AG04450 (cell line): ENCODE data around the gene IGLL5. TPM values are rescaled to one million over a fixed set of nuclear protein-coding genes. Genes with fewer than 3 reads are reported as not detected.

Experiments used
- CTCF ChIA-PET: fragments of 300-600, 350-600 bp; formaldehyde crosslinking; extraction: SDS; loops from one replicate; lab custom pipeline; 2022; ENCODE audit warnings: antibody characterized with exemption, inconsistent platforms; lab: Charles Lee
- POLR2A ChIA-PET: fragments of 350-600 bp; formaldehyde crosslinking; extraction: SDS; loops from one replicate; lab custom pipeline; 2021; ENCODE audit warnings: antibody characterized with exemption, inconsistent platforms; lab: Yijun Ruan, JAX
- DNase-seq: peaks from one replicate; pipeline ENCODE4 v3.0.0-alpha.2; 2011; ENCODE audit warnings: low read depth, low spot score
- H3K27ac ChIP-seq: one replicate; pipeline ENCODE4 v1.5.1; 2012; ENCODE audit warnings: low read depth, low read length, control low read depth
- H3K27me3 ChIP-seq: one replicate; pipeline ENCODE4 v1.6.0; 2012; ENCODE audit warnings: low read length; ENCODE audit not compliant: control insufficient read depth, insufficient read depth
- H3K4me3 ChIP-seq: 2 replicates; pipeline ENCODE4 v1.5.1; 2011; ENCODE audit warnings: mild to moderate bottlenecking, low read depth, low read length, control low read depth
- H3K9me3 ChIP-seq: 2 replicates; pipeline ENCODE4 v1.5.1; 2012; ENCODE audit warnings: low read length; ENCODE audit not compliant: control insufficient read depth, insufficient read depth
- polyA plus RNA-seq: library from polyadenylated mRNA; depleted of rRNA; stranded (reverse); fragments of >200 nt; gene quantifications from 2 replicates; pipeline ENCODE4 v1.2.3, GENCODE V29; 2011
- TF ChIP-seq, protein P1 (sequence below): IDR thresholded peaks from 2 replicates; pipeline ENCODE4 v1.5.1; 2011; ENCODE audit warnings: low read depth, low read length, control low read depth, inconsistent platforms

The IGLL5 gene
- polyA plus RNA-seq, 1 experiment = not detected

- DNase-seq = no peak
- no peak overlapping the region for H3K4me3 ChIP-seq
- H3K27ac ChIP-seq = no peak overlapping the region
- ChIA-PET POLR2A (no interaction called here), CTCF (interaction anchor here (0.7 kb wide), 1 partner anchor 13 kb away, joined by 4 read pairs; no protein-coding TSS in a partner anchor)
- H3K9me3 ChIP-seq = no peaks in the 10 kb centered on the region; the same call in 1 of the 2 replicates
- H3K27me3 ChIP-seq = peaks cover 2% of the 10 kb centered on the region
- TF ChIP-seq, protein P1, sequence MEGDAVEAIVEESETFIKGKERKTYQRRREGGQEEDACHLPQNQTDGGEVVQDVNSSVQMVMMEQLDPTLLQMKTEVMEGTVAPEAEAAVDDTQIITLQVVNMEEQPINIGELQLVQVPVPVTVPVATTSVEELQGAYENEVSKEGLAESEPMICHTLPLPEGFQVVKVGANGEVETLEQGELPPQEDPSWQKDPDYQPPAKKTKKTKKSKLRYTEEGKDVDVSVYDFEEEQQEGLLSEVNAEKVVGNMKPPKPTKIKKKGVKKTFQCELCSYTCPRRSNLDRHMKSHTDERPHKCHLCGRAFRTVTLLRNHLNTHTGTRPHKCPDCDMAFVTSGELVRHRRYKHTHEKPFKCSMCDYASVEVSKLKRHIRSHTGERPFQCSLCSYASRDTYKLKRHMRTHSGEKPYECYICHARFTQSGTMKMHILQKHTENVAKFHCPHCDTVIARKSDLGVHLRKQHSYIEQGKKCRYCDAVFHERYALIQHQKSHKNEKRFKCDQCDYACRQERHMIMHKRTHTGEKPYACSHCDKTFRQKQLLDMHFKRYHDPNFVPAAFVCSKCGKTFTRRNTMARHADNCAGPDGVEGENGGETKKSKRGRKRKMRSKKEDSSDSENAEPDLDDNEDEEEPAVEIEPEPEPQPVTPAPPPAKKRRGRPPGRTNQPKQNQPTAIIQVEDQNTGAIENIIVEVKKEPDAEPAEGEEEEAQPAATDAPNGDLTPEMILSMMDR = no peak
These were observed 42.5 kb downstream of the IGLL5 start for GRCh38 chr22:22930222-22930497.

DNA sequence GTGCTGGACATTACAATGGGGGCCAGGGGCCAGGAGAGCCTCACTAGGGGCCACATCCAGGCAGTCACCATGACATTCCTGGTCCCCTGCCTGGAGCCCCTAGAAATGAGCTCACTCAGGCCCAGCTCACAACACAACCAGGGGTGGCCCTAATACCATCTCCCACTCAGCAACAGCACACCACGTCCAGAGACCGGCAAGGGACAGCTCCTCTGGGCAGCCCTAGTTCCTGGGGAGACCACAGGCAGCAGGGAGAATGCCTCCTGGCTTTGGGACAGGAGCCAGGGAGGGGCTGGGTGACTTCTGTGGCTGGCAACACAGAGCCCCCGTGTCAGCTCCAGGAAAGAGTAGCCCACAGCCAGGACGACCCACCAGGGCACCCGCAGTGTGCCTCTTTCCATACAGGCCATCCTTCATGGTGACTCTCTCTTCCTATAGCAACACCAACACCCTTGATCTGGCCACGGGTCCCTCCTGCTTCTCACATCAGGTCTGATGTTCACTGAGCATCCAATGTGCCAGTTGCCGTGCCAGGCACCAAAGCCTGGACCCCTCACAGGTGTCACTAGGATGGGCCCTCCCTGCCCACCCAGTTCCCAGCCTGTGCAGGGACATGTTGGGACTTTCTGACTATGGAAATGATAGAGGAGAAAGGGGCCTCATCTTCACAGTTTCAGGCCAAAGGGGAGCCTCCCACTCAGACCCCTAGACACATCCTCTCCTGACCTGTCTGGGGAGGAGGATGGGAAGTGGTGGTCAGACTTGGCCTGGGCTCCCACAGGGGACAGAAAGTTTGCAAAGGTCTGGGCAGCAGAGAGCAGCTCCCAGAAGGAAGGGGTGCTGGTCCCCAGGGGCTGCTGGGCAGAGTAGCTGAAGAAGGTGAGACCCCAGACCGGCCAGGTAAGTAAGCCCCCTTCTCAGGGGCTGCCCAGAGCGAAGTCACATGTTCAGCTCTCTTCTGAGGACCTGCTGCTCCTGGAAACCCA, 43.2 kb downstream of the IGLL5 start:
- TF ChIP-seq, protein P1 = no peak
- Histone ChIP-seq H3K27me3 (peaks cover 2% of the 10 kb centered on the region), H3K27ac (no peak overlapping the region), H3K4me3 (no peak overlapping the region), H3K9me3 (no peaks in the 10 kb centered on the region; the same call in 1 of the 2 replicates)
- POLR2A ChIA-PET = no interaction called here
- CTCF ChIA-PET = interaction anchor here (0.7 kb wide), 1 partner anchor 12 kb away, joined by 4 read pairs; no protein-coding TSS in a partner anchor
- no peak for DNase-seq

DNA sequence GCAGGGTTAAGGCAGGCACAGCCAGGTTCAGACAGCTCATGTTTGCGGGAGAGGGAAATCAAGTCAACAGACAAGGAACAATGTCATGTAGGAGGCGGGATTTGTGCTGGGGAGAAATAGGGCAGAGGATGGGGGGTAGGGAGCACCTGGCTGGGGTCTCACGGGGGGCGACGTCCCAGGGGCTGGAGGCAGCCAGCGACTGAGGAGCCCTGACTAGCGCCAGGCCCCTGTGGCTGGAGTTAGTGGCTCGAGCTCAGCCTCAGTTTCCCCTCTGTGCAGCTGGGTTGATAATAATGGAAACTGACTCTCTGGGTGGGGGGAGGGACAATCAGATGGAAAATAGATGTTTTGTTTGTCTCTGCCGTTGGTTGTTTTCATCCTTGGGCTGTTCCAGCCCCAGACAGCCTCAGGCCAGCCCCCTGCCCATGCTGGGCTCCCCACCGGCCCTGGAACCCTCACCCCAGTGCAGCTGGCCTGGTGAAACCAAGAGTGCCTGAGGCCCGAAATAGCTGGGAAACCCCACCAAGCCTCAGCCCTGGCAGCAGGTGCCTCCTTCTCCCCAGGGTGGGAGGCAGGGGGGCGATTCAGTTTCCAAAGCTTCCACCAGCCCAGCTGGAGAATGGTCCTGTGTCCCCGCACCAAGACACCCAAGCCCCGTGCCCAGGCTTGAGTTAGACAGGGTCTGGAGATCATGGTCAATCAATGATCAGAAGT, 44.1 kb downstream of the IGLL5 start:
- Histone ChIP-seq H3K9me3 (no peaks in the 10 kb centered on the region; the same call in 1 of the 2 replicates), H3K27ac (no peak overlapping the region), H3K4me3 (no peak overlapping the region), H3K27me3 (no peaks in the 10 kb centered on the region)
- no peak for DNase-seq
- POLR2A ChIA-PET = no interaction called here
- TF ChIP-seq, protein P1 = no peak
- CTCF ChIA-PET = no interaction called here

- no peak overlapping the region for H3K27ac ChIP-seq
- no peaks in the 10 kb centered on the region for H3K27me3 ChIP-seq
- no peaks in the 10 kb centered on the region; the same call in 1 of the 2 replicates for H3K9me3 ChIP-seq
- ChIA-PET POLR2A (no interaction called here), CTCF (no interaction called here)
- no peak for DNase-seq
- no peak overlapping the region for H3K4me3 ChIP-seq
- TF ChIP-seq, protein P1 = no peak
These were observed 44.9 kb downstream of the IGLL5 start for GRCh38 chr22:22932512-22932941.
